ENCODE results near the gene PPP4R3C. TPM values are rescaled to one million over a fixed set of nuclear protein-coding genes. Genes with fewer than 3 reads are reported as not detected.
"Not testable (repeated sequence)": the region's sequence is repeated elsewhere in the genome, so short reads cannot be mapped to it uniquely, and the experiment has no call there.

The PPP4R3C gene
- not detected for total RNA-seq
- not detected for total RNA-seq (2013)
- 0 to 0.06 (median 0) reads per million in 29 experiments for total RNA-seq

- Mint-ChIP-seq H3K4me1 (no peaks in the 10 kb centered on the region), H3K4me3 (no peak within 1 kb of the TSS), H3K9me3 (peaks cover 0 to 4% (median 4%) of the 10 kb centered on the region in 3 donors), H3K27me3 (no peaks in the 10 kb centered on the region), H3K36me3 (no peaks in the 10 kb centered on the region), H3K27ac (no peak within 1 kb of the TSS)
- Histone ChIP-seq H3K36me3 (ENCODE audit: control insufficient read depth in 2 of 2, extremely low read depth in 1 of 2, insufficient read depth in 1 of 2, low read length in 1 of 2) (no peaks in the 10 kb centered on the region), H3K4me1 (ENCODE audit: control insufficient read depth in 1 of 2, extremely low read depth in 1 of 2, insufficient read depth in 2 of 2, low read length in 2 of 2) (no peaks in the 10 kb centered on the region), H3K9me3 (no peaks in the 10 kb centered on the region), H3K27me3 (replicated peaks in 1 of 2; ENCODE audit: control insufficient read depth in 2 of 2, extremely low read depth in 1 of 2, insufficient read depth in 2 of 2, low read length in 1 of 2) (no peaks in the 10 kb centered on the region), H3K27ac (ENCODE audit: low read length) (no peak within 1 kb of the TSS), H3K4me3 (ENCODE audit: control insufficient read depth in 1 of 2, extremely low read depth in 1 of 2, low read length in 1 of 2) (no peak within 1 kb of the TSS)
- 98% methylated on average over 7 of the region's 14 CpGs for WGBS (ENCODE audit: insufficient coverage)
- ATAC-seq (replicated peaks in 1 of 4) (no peak), DNase-seq (no peak)
- ChIA-PET POLR2A (no interaction called here), CTCF (no interaction called here)
These were observed at the start of gene PPP4R3C for GRCh38 chrX:27463187-27463586. TSS of gene PPP4R3C (minus strand) at chrX:27463341. CDS start at chrX:27463296, 45 bp downstream.

GRCh38 chrX:27491397-27491796 lies 28.3 kb upstream of the PPP4R3C start:
- ChIA-PET POLR2A (no interaction called here), CTCF (no interaction called here)
- Mint-ChIP-seq H3K4me1 (no peaks in the 10 kb centered on the region), H3K27me3 (no peaks in the 10 kb centered on the region), H3K4me3 (no peak overlapping the region), H3K27ac (no peak overlapping the region), H3K36me3 (no peaks in the 10 kb centered on the region), H3K9me3 (no peaks in the 10 kb centered on the region)
- no CpG with 5 or more reads among the region's 4 CpGs for WGBS (ENCODE audit: insufficient coverage)
- no peak for DNase-seq
- no peak for ATAC-seq (replicated peaks in 1 of 4)
- no peak overlapping the region for H3K4me3 ChIP-seq (ENCODE audit: control insufficient read depth in 1 of 2, extremely low read depth in 1 of 2, low read length in 1 of 2)
- no peaks in the 10 kb centered on the region for H3K27me3 ChIP-seq (replicated peaks in 1 of 2; ENCODE audit: control insufficient read depth in 2 of 2, extremely low read depth in 1 of 2, insufficient read depth in 2 of 2, low read length in 1 of 2)
- H3K27ac ChIP-seq (ENCODE audit: low read length), result no peak overlapping the region
- H3K9me3 ChIP-seq, result no peaks in the 10 kb centered on the region
- H3K36me3 ChIP-seq (ENCODE audit: control insufficient read depth in 2 of 2, extremely low read depth in 1 of 2, insufficient read depth in 1 of 2, low read length in 1 of 2), result no peaks in the 10 kb centered on the region
- H3K4me1 ChIP-seq (ENCODE audit: control insufficient read depth in 1 of 2, extremely low read depth in 1 of 2, insufficient read depth in 2 of 2, low read length in 2 of 2), result no peaks in the 10 kb centered on the region

GRCh38 chrX:27466051-27466450 lies 2.9 kb upstream of the PPP4R3C start:
- POLR2A ChIA-PET, result no interaction called here
- Histone ChIP-seq H3K27me3 (replicated peaks in 1 of 2; ENCODE audit: control insufficient read depth in 2 of 2, extremely low read depth in 1 of 2, insufficient read depth in 2 of 2, low read length in 1 of 2) (no peaks in the 10 kb centered on the region), H3K27ac (ENCODE audit: low read length) (no peak overlapping the region), H3K9me3 (no peaks in the 10 kb centered on the region), H3K4me1 (ENCODE audit: control insufficient read depth in 1 of 2, extremely low read depth in 1 of 2, insufficient read depth in 2 of 2, low read length in 2 of 2) (no peaks in the 10 kb centered on the region), H3K36me3 (ENCODE audit: control insufficient read depth in 2 of 2, extremely low read depth in 1 of 2, insufficient read depth in 1 of 2, low read length in 1 of 2) (no peaks in the 10 kb centered on the region), H3K4me3 (ENCODE audit: control insufficient read depth in 1 of 2, extremely low read depth in 1 of 2, low read length in 1 of 2) (no peak overlapping the region)
- H3K27ac Mint-ChIP-seq, result no peak overlapping the region
- H3K9me3 Mint-ChIP-seq, result peaks cover 0 to 2% (median 2%) of the 10 kb centered on the region in 3 donors
- no peak for DNase-seq
- WGBS (ENCODE audit: insufficient coverage), result no CpG with 5 or more reads among the region's 1 CpG
- no peak overlapping the region for H3K4me3 Mint-ChIP-seq
- H3K36me3 Mint-ChIP-seq, result no peaks in the 10 kb centered on the region
- no peaks in the 10 kb centered on the region for H3K4me1 Mint-ChIP-seq
- no peaks in the 10 kb centered on the region for H3K27me3 Mint-ChIP-seq
- no peak for ATAC-seq (replicated peaks in 1 of 4)
- CTCF ChIA-PET, result no interaction called here

- CTCF ChIA-PET, result no interaction called here
- H3K27ac ChIP-seq (ENCODE audit: low read length), result no peak overlapping the region
- Mint-ChIP-seq H3K9me3 (peaks cover 0 to 4% (median 4%) of the 10 kb centered on the region in 3 donors), H3K27ac (no peak overlapping the region), H3K27me3 (no peaks in the 10 kb centered on the region), H3K4me1 (no peaks in the 10 kb centered on the region), H3K36me3 (no peaks in the 10 kb centered on the region), H3K4me3 (no peak overlapping the region)
- no peaks in the 10 kb centered on the region for H3K9me3 ChIP-seq
- POLR2A ChIA-PET, result no interaction called here
- no peaks in the 10 kb centered on the region for H3K27me3 ChIP-seq (replicated peaks in 1 of 2; ENCODE audit: control insufficient read depth in 2 of 2, extremely low read depth in 1 of 2, insufficient read depth in 2 of 2, low read length in 1 of 2)
- DNase-seq, result no peak
- no peaks in the 10 kb centered on the region for H3K36me3 ChIP-seq (ENCODE audit: control insufficient read depth in 2 of 2, extremely low read depth in 1 of 2, insufficient read depth in 1 of 2, low read length in 1 of 2)
- H3K4me1 ChIP-seq (ENCODE audit: control insufficient read depth in 1 of 2, extremely low read depth in 1 of 2, insufficient read depth in 2 of 2, low read length in 2 of 2), result no peaks in the 10 kb centered on the region
- no peak for ATAC-seq (replicated peaks in 1 of 4)
- no peak overlapping the region for H3K4me3 ChIP-seq (ENCODE audit: control insufficient read depth in 1 of 2, extremely low read depth in 1 of 2, low read length in 1 of 2)
These were observed 1.9 kb upstream of the PPP4R3C start for GRCh38 chrX:27465036-27465435.

GRCh38 chrX:27459129-27459528 lies 4.0 kb downstream of the PPP4R3C start:
- H3K36me3 ChIP-seq (ENCODE audit: control insufficient read depth in 2 of 2, extremely low read depth in 1 of 2, insufficient read depth in 1 of 2, low read length in 1 of 2), result not testable (repeated sequence)

GRCh38 chrX:27458544-27458943 lies 4.6 kb downstream of the PPP4R3C start:
- DNase-seq; H3K9me3 ChIP-seq; H3K36me3 ChIP-seq (ENCODE audit: control insufficient read depth in 2 of 2, extremely low read depth in 1 of 2, insufficient read depth in 1 of 2, low read length in 1 of 2); CTCF ChIA-PET; H3K27me3 Mint-ChIP-seq; ATAC-seq (replicated peaks in 1 of 4); H3K4me1 Mint-ChIP-seq; H3K4me3 Mint-ChIP-seq; H3K36me3 Mint-ChIP-seq; H3K4me3 ChIP-seq (ENCODE audit: control insufficient read depth in 1 of 2, extremely low read depth in 1 of 2, low read length in 1 of 2); H3K27ac Mint-ChIP-seq; H3K27me3 ChIP-seq (replicated peaks in 1 of 2; ENCODE audit: control insufficient read depth in 2 of 2, extremely low read depth in 1 of 2, insufficient read depth in 2 of 2, low read length in 1 of 2); H3K27ac ChIP-seq (ENCODE audit: low read length); H3K9me3 Mint-ChIP-seq; H3K4me1 ChIP-seq (ENCODE audit: control insufficient read depth in 1 of 2, extremely low read depth in 1 of 2, insufficient read depth in 2 of 2, low read length in 2 of 2); POLR2A ChIA-PET: not testable (repeated sequence)
- 100% methylated on average over 3 of the region's 30 CpGs for WGBS (ENCODE audit: insufficient coverage)

More at GRCh38 chrX:27459129-27459528, 4.0 kb downstream of the PPP4R3C start:
- H3K9me3 Mint-ChIP-seq; H3K27me3 Mint-ChIP-seq; DNase-seq; ATAC-seq (replicated peaks in 1 of 4); H3K27me3 ChIP-seq (replicated peaks in 1 of 2; ENCODE audit: control insufficient read depth in 2 of 2, extremely low read depth in 1 of 2, insufficient read depth in 2 of 2, low read length in 1 of 2); CTCF ChIA-PET; H3K36me3 Mint-ChIP-seq; H3K9me3 ChIP-seq; H3K4me3 ChIP-seq (ENCODE audit: control insufficient read depth in 1 of 2, extremely low read depth in 1 of 2, low read length in 1 of 2); H3K4me3 Mint-ChIP-seq; H3K4me1 Mint-ChIP-seq; H3K27ac ChIP-seq (ENCODE audit: low read length); H3K4me1 ChIP-seq (ENCODE audit: control insufficient read depth in 1 of 2, extremely low read depth in 1 of 2, insufficient read depth in 2 of 2, low read length in 2 of 2); H3K27ac Mint-ChIP-seq; POLR2A ChIA-PET: not testable (repeated sequence)
- WGBS (ENCODE audit: insufficient coverage), result no CpG with 5 or more reads among the region's 5 CpGs

GRCh38 chrX:27451324-27451723 lies 11.8 kb downstream of the PPP4R3C start:
- H3K36me3 ChIP-seq (ENCODE audit: control insufficient read depth in 2 of 2, extremely low read depth in 1 of 2, insufficient read depth in 1 of 2, low read length in 1 of 2), result no peaks in the 10 kb centered on the region
- H3K9me3 ChIP-seq, result no peaks in the 10 kb centered on the region
- DNase-seq, result no peak
- Mint-ChIP-seq H3K9me3 (peaks cover 0 to 7% (median 0%) of the 10 kb centered on the region in 3 donors), H3K27ac (no peak overlapping the region), H3K36me3 (no peaks in the 10 kb centered on the region), H3K4me3 (no peak overlapping the region), H3K27me3 (no peaks in the 10 kb centered on the region), H3K4me1 (no peaks in the 10 kb centered on the region)
- no peak for ATAC-seq (replicated peaks in 1 of 4)
- CTCF ChIA-PET, result no interaction called here
- H3K4me1 ChIP-seq (ENCODE audit: control insufficient read depth in 1 of 2, extremely low read depth in 1 of 2, insufficient read depth in 2 of 2, low read length in 2 of 2), result no peaks in the 10 kb centered on the region
- POLR2A ChIA-PET, result no interaction called here
- no peak overlapping the region for H3K4me3 ChIP-seq (ENCODE audit: control insufficient read depth in 1 of 2, extremely low read depth in 1 of 2, low read length in 1 of 2)
- H3K27ac ChIP-seq (ENCODE audit: low read length), result no peak overlapping the region
- no peaks in the 10 kb centered on the region for H3K27me3 ChIP-seq (replicated peaks in 1 of 2; ENCODE audit: control insufficient read depth in 2 of 2, extremely low read depth in 1 of 2, insufficient read depth in 2 of 2, low read length in 1 of 2)
